IPS-18a (cell line): ENCODE data around the gene KIF5A.
"Not testable (repeated sequence)": the region's sequence is repeated elsewhere in the genome, so short reads cannot be mapped to it uniquely, and the experiment has no call there.

Experiments used
- H3K27ac ChIP-seq: one replicate; pipeline ENCODE4 v1.5.1; 2013; ENCODE audit warnings: low read length
- H3K27me3 ChIP-seq: one replicate; pipeline ENCODE4 v1.6.1; 2013; ENCODE audit warnings: mild to moderate bottlenecking, low read length; ENCODE audit not compliant: control insufficient read depth, insufficient read depth
- H3K36me3 ChIP-seq: one replicate; pipeline ENCODE4 v1.6.1; 2013; ENCODE audit warnings: low read depth, low read length; ENCODE audit not compliant: control insufficient read depth
- H3K4me1 ChIP-seq: one replicate; pipeline ENCODE4 v1.6.1; 2013; ENCODE audit warnings: low read depth, low read length; ENCODE audit not compliant: control insufficient read depth
- H3K4me3 ChIP-seq: one replicate; pipeline ENCODE4 v1.5.1; 2013; ENCODE audit warnings: low read length
- H3K9ac ChIP-seq: one replicate; pipeline ENCODE4 v1.6.1; 2013; ENCODE audit warnings: mild to moderate bottlenecking, low read length, moderate library complexity
- H3K9me3 ChIP-seq: one replicate; pipeline ENCODE4 v1.6.1; 2013; ENCODE audit warnings: low read depth, low read length; ENCODE audit not compliant: control insufficient read depth

Gene KIF5A

DNA sequence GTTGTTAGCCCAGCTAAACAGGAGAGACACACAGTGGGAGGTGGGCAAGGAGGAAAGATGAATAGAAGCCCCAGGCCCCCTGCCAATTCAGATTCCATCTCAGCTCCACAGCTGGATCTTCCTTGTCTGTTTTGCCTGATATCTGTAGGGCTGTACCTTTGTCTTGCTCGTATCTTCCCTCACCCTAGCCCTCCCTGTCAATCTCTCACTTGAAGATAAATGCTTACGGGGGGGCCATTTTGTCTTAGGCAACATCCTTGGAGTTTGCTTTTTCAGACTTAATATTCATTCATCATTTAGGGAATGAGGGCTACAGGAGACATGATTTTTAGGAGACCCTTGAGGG is 2.4 kb downstream of the KIF5A start:
- H3K4me1 ChIP-seq = peaks cover 29% of the 10 kb centered on the region
- H3K27me3 ChIP-seq = peaks cover 21% of the 10 kb centered on the region
- no peak overlapping the region for H3K4me3 ChIP-seq
- H3K9ac ChIP-seq = no peak overlapping the region
- H3K9me3 ChIP-seq = no peaks in the 10 kb centered on the region
- H3K27ac ChIP-seq = no peak overlapping the region
- no peaks in the 10 kb centered on the region for H3K36me3 ChIP-seq

- no peak overlapping the region for H3K9ac ChIP-seq
- no peaks in the 10 kb centered on the region for H3K9me3 ChIP-seq
- no peaks in the 10 kb centered on the region for H3K36me3 ChIP-seq
- no peak overlapping the region for H3K27ac ChIP-seq
- peaks cover 27% of the 10 kb centered on the region for H3K4me1 ChIP-seq
- no peak overlapping the region for H3K4me3 ChIP-seq
- H3K27me3 ChIP-seq = peaks cover 17% of the 10 kb centered on the region
These were observed 3.0 kb downstream of the KIF5A start for GRCh38 chr12:57552835-57553313.

GRCh38 chr12:57553343-57554202 is 3.7 kb downstream of the KIF5A start:
- no peak overlapping the region for H3K4me3 ChIP-seq
- no peak overlapping the region for H3K9ac ChIP-seq
- H3K9me3 ChIP-seq = no peaks in the 10 kb centered on the region
- H3K36me3 ChIP-seq = no peaks in the 10 kb centered on the region
- H3K27ac ChIP-seq = no peak overlapping the region
- peaks cover 27% of the 10 kb centered on the region for H3K4me1 ChIP-seq
- peaks cover 10% of the 10 kb centered on the region for H3K27me3 ChIP-seq

DNA sequence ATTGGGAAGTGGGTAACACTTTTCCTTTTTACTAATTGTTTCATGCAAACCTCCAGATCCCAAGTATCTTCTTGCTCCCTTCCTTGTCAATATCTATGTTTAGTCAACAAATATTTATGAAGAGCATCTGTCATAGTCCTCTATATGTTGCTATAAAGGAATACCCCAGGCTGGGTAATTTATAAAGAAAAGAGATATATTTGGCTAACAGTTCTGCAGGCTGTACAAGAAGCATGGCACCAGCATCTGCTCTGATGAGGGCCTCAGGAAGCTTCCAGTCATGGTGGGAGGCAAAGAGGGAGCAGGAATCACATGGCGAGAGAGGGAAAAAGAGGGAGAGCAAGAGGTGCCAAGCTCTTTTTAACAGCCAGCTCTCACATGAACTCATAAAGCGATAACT is 4.6 kb downstream of the KIF5A start:
- no peak overlapping the region for H3K4me3 ChIP-seq
- peaks cover 22% of the 10 kb centered on the region for H3K4me1 ChIP-seq
- no peaks in the 10 kb centered on the region for H3K9me3 ChIP-seq
- no peak overlapping the region for H3K9ac ChIP-seq
- H3K27me3 ChIP-seq = peaks cover under 1% of the 10 kb centered on the region
- H3K36me3 ChIP-seq = no peaks in the 10 kb centered on the region
- H3K27ac ChIP-seq = no peak overlapping the region

DNA sequence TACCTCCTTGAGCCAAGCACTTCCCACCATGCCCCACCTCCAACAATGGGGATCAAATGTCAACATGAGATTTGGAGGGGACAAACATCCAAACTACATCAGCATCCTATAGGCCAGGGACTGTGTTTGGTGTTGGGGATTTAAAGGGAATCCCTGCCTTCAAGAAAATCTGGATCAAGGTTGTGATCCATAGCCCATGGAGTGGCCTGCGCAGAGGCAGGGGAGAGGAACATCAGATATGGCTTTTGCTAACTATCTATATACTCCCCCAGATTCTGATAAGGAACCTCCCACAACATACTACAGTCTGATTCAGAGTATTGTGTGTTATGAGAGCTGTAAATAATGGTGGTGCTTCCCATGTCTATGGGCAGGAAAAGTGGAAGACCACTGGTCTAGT is 5.1 kb downstream of the KIF5A start:
- no peaks in the 10 kb centered on the region for H3K36me3 ChIP-seq
- H3K27ac ChIP-seq = no peak overlapping the region
- no peak overlapping the region for H3K9ac ChIP-seq

DNA sequence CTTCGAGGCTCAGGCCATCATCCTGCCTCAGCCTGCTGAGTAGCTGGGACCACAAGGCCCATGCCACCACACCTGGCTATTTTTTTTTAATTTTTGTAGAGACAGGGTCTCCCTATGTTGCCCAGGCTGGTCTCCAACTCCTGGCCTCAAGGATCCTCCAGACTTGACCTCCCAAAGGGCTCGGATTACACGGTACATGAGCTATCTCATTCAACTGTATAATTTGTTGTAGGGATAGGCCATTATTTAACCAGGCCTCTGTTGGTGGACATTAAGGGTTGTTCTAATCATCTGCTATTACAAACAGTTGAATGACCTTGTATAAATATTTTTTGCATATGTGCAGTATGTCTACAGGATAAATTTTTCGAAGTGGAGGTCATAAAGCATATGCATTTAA is 9.0 kb downstream of the KIF5A start:
- H3K36me3 ChIP-seq = peaks cover 5% of the 10 kb centered on the region
- no peak overlapping the region for H3K27ac ChIP-seq
- no peak overlapping the region for H3K4me3 ChIP-seq
- no peaks in the 10 kb centered on the region for H3K9me3 ChIP-seq
- H3K9ac ChIP-seq = no peak overlapping the region
- H3K4me1 ChIP-seq = no peaks in the 10 kb centered on the region
- no peaks in the 10 kb centered on the region for H3K27me3 ChIP-seq

More for the DNA sequence above, 5.1 kb downstream of the KIF5A start:
- Histone ChIP-seq H3K9me3 (no peaks in the 10 kb centered on the region), H3K4me3 (no peak overlapping the region), H3K4me1 (peaks cover 21% of the 10 kb centered on the region), H3K27me3 (no peaks in the 10 kb centered on the region)

GRCh38 chr12:57560516-57560915 is 10.7 kb downstream of the KIF5A start:
- Histone ChIP-seq H3K27ac (no peak overlapping the region), H3K4me1 (no peaks in the 10 kb centered on the region), H3K9ac (no peak overlapping the region), H3K36me3 (peaks cover 15% of the 10 kb centered on the region), H3K27me3 (no peaks in the 10 kb centered on the region), H3K4me3 (no peak overlapping the region), H3K9me3 (no peaks in the 10 kb centered on the region)

DNA sequence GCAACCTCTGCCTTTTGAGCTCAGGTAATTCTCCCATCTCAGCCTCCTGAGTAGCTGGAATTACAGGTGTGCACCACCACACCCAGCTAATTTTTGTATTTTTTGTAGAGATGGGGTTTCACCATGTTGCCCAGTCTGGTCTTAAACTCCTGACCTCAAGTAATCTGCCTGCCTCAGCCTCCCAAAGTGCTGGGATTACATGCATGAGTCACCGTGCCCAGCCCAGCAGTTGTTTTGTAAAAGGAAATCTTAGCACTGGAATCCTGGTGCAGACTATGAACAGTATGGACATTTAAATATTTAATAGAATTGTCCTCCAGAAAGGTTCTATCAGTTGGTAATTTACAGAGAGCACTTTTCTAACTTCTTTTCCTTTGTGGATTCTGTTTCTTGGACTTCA is 11.3 kb downstream of the KIF5A start:
- H3K36me3 ChIP-seq = peaks cover 15% of the 10 kb centered on the region
- H3K27ac ChIP-seq, H3K27me3 ChIP-seq, H3K9me3 ChIP-seq, H3K9ac ChIP-seq, H3K4me1 ChIP-seq, H3K4me3 ChIP-seq: not testable (repeated sequence)

- no peaks in the 10 kb centered on the region for H3K9me3 ChIP-seq
- H3K4me1 ChIP-seq = no peaks in the 10 kb centered on the region
- no peaks in the 10 kb centered on the region for H3K27me3 ChIP-seq
- H3K36me3 ChIP-seq = peaks cover 19% of the 10 kb centered on the region
- no peak overlapping the region for H3K27ac ChIP-seq
- no peak overlapping the region for H3K4me3 ChIP-seq
- H3K9ac ChIP-seq = no peak overlapping the region
These were observed 13.5 kb downstream of the KIF5A start for GRCh38 chr12:57563358-57563757.

- Histone ChIP-seq H3K4me3 (no peak overlapping the region), H3K4me1 (no peaks in the 10 kb centered on the region), H3K27ac (no peak overlapping the region)
These were observed 14.4 kb downstream of the KIF5A start for GRCh38 chr12:57564178-57564740.

GRCh38 chr12:57568838-57569237 is 19.0 kb downstream of the KIF5A start:
- no peaks in the 10 kb centered on the region for H3K4me1 ChIP-seq
- no peak overlapping the region for H3K27ac ChIP-seq
- no peak overlapping the region for H3K4me3 ChIP-seq
- peaks cover 44% of the 10 kb centered on the region for H3K36me3 ChIP-seq
- no peaks in the 10 kb centered on the region for H3K27me3 ChIP-seq
- H3K9me3 ChIP-seq = no peaks in the 10 kb centered on the region
- H3K9ac ChIP-seq = no peak overlapping the region

More at GRCh38 chr12:57564178-57564740, 14.4 kb downstream of the KIF5A start:
- H3K36me3 ChIP-seq = peaks cover 27% of the 10 kb centered on the region
- H3K27me3 ChIP-seq = no peaks in the 10 kb centered on the region
- H3K9ac ChIP-seq = no peak overlapping the region
- no peaks in the 10 kb centered on the region for H3K9me3 ChIP-seq

DNA sequence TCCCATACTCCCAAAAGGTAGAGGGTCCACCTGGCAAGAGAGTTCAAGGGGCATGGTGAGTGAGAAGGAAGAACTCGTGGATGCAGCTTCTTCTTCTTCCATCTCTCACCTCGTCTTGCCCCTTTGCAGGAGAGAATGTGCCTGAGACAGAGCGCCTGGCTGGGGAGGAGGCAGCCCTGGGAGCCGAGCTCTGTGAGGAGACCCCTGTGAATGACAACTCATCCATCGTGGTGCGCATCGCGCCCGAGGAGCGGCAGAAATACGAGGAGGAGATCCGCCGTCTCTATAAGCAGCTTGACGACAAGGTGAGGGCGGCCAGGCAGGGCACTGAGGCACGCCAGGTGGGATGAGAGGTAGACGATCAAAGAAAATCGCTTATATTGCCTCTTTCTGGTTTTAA is 20.0 kb downstream of the KIF5A start:
- no peak overlapping the region for H3K4me3 ChIP-seq
- H3K9ac ChIP-seq = no peak overlapping the region
- H3K4me1 ChIP-seq = no peaks in the 10 kb centered on the region
- H3K36me3 ChIP-seq = peaks cover 35% of the 10 kb centered on the region
- H3K27me3 ChIP-seq = no peaks in the 10 kb centered on the region
- no peak overlapping the region for H3K27ac ChIP-seq
- H3K9me3 ChIP-seq = no peaks in the 10 kb centered on the region
